ENCODE results near the gene SIRT4. TPM values are rescaled to one million over a fixed set of nuclear protein-coding genes. Genes with fewer than 3 reads are reported as not detected.

The SIRT4 gene
- total and polyA plus RNA-seq, 10 of the 15 experiments (the other 5 are each of a cell fraction or from before 2014, with no cell fraction given) = 0.19 to 0.98 (median 0.44) TPM

DNA sequence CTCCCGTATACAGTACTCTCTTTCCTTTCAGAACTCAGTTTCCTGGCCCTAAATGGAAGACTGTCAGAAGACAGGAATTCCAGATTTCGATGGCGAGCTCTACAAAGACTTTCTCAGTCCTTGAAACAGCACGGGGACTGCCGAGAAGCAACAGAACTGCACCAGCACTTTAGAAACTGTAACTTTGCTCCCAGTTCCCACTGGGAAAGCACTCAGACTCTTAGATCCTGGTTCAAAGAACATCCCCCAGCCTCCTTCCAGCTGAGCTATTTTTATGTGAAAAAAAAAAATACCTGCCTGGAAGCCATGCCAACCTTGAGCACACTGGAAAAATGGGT is 38.4 kb upstream of the SIRT4 start (continued):
- TF ChIP-seq JUNB (IDR thresholded peaks at IDR 0.05) (no peak), RBBP5 (conservative IDR thresholded peaks at IDR 0.05) (no peak), SUZ12 (IDR thresholded peaks at IDR 0.05; ENCODE audit: unreplicated experiment) (no peak)
- TF ChIP-seq, protein P1, sequence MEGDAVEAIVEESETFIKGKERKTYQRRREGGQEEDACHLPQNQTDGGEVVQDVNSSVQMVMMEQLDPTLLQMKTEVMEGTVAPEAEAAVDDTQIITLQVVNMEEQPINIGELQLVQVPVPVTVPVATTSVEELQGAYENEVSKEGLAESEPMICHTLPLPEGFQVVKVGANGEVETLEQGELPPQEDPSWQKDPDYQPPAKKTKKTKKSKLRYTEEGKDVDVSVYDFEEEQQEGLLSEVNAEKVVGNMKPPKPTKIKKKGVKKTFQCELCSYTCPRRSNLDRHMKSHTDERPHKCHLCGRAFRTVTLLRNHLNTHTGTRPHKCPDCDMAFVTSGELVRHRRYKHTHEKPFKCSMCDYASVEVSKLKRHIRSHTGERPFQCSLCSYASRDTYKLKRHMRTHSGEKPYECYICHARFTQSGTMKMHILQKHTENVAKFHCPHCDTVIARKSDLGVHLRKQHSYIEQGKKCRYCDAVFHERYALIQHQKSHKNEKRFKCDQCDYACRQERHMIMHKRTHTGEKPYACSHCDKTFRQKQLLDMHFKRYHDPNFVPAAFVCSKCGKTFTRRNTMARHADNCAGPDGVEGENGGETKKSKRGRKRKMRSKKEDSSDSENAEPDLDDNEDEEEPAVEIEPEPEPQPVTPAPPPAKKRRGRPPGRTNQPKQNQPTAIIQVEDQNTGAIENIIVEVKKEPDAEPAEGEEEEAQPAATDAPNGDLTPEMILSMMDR (IDR thresholded peaks at IDR 0.05 in 2 of 3, conservative IDR thresholded peaks at IDR 0.05 in 1 of 3; ENCODE audit: control insufficient read depth in 2 of 3, extremely low read depth in 1 of 3, insufficient read depth in 1 of 3, low read depth in 3 of 3, low read length in 3 of 3) = no peak

DNA sequence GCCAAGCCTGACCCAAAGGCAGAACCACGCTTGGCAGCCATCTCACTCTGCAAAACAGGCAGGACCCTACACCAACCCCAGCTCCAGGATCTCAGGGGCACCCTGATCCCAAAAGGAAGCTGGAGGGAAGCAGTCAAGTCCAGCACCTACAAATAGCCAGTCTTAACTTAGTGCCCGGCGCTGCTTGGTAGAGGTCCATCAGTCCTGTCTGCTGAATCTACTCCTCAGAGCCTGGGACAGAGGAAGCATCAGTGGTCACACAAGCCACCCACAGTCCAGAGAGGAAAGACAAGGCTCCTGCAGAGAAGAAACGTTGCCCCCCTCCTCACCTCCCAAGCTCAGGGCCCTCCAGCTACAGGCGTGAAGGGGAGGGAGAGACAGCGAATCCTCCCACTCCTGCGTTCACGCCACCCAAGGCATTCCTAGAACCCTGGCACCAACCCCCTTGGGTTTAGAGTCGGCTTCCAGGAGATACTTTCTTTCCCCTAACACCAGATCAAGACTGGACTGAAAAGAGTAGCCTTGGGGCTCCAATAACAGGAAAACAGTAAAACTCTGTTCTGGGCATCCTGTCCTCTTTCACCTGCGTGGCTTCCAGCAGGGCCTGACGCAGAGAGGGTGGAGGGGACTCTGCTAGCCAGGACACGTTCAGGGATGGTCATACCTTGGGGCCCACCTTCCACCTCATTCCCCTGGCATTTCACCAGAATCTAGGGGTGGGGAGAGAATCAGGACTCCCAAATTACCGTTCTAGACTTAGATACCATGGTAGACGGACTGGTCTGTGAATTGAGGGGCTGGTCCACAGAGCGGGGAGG is 37.8 kb upstream of the SIRT4 start:
- Histone ChIP-seq H4K20me1 (ENCODE audit: control insufficient read depth, insufficient read depth) (no peaks in the 10 kb centered on the region), H3K27me3 (replicated peaks in 1 of 2; ENCODE audit: control insufficient read depth in 2 of 2, insufficient read depth in 2 of 2, low read length in 1 of 2) (peaks cover 1 to 4% of the 10 kb centered on the region in 2 experiments; a peak in 3 of 4 replicates), H3K36me3 (ENCODE audit: control insufficient read depth in 2 of 2, insufficient read depth in 2 of 2, low read length in 1 of 2) (no peaks in the 10 kb centered on the region), H3K4me2 (ENCODE audit: control insufficient read depth, insufficient read depth) (peak overlapping the region; percentile 89), H3K4me1 (ENCODE audit: control insufficient read depth, insufficient read depth, low read length) (0 out of 2 replicates have a peak, but pooled peaks cover 3% of the 10 kb centered on the region), H3K79me2 (ENCODE audit: control insufficient read depth, insufficient read depth, low read length) (no peaks in the 10 kb centered on the region), H3K4me3 (peak overlapping the region; percentile 63; the same call in 1 of the 2 replicates), H3K27ac (ENCODE audit: control insufficient read depth, insufficient read depth) (no peak overlapping the region), H2AFZ (ENCODE audit: control insufficient read depth, low read depth, low read length) (no peak overlapping the region), H3K9ac (ENCODE audit: control insufficient read depth, insufficient read depth, low read length) (no peak overlapping the region; the same call in 1 of the 2 replicates), H3K9me3 (replicated peaks; ENCODE audit: control insufficient read depth, insufficient read depth, low read length) (no peaks in the 10 kb centered on the region)
- in situ Hi-C loops (cut with MboI) = no loop called here
- no peak for TF ChIP-seq KLF5 (IDR thresholded peaks at IDR 0.05; ENCODE audit: partially characterized antibody)
- intact Hi-C loops (cut with micrococcal nuclease; ENCODE audit: unreplicated experiment) = loop anchor here (2.0 to 10.0 kb wide), 2 partner anchors 61 to 149 kb away; partner anchors contain the start of gene RAB35
- ChIA-PET RAD21 (ENCODE audit: unreplicated experiment) (interaction anchor here (0.6 to 4.5 kb wide), 6 partner anchors 14 to 1313 kb away, joined by 3 to 170 read pairs (median 12); no protein-coding TSS in a partner anchor), CTCF (interaction anchor here (0.6 to 9.8 kb wide), 6 partner anchors 15 to 780 kb away, joined by 4 to 287 read pairs (median 7); partner anchors contain the start of gene RPLP0), POLR2A (interaction anchor here (0.6 to 1.3 kb wide), 3 partner anchors 14 to 152 kb away, joined by 3 to 4 read pairs (median 4); partner anchors contain the start of gene RNU4-2), SMC1A (ENCODE audit: uncharacterized antibody, unreplicated experiment) (interaction anchor here (0.7 to 7.8 kb wide), 2 partner anchors 35 to 513 kb away, joined by 3 to 152 read pairs; no protein-coding TSS in a partner anchor)
- no peak for FAIRE-seq
- ATAC-seq = no peak
- no TSS peak for BruUV-seq (replicated peaks)
- 74% methylated on average over 15 of the region's 15 CpGs for WGBS (ENCODE audit: insufficient coverage, insufficient replicate concordance, low lambda C conversion rate, missing lambda C conversion rate)
- no peak for DNase-seq (ENCODE audit: low read depth, low spot score)

Data from GM12878 (cell line).